Measurements from ENCODE around the gene TSPAN18. TPM values are rescaled to one million over a fixed set of nuclear protein-coding genes. Genes with fewer than 3 reads are reported as not detected.

Gene TSPAN18
- total and polyA plus RNA-seq, 2 of the 8 experiments (the other 6 are each of a cell fraction or from before 2014, with no cell fraction given): 5.2 to 10.2 TPM

- no peak overlapping the region for H3K23ac ChIP-seq (ENCODE audit: insufficient read length)
- ChIA-PET CTCF (ENCODE audit: partially characterized antibody) (interaction anchor here (0.6 to 2.0 kb wide), 6 partner anchors 13 to 195 kb away, joined by 3 to 6 read pairs (median 3); no protein-coding TSS in a partner anchor), POLR2A (ENCODE audit: partially characterized antibody) (interaction anchor here (1.1 kb wide), 1 partner anchor 14 kb away, joined by 4 read pairs; no protein-coding TSS in a partner anchor)
- no peak overlapping the region for H2BK5ac ChIP-seq (ENCODE audit: low read depth, low read length)
- H3K9me3 ChIP-seq (ENCODE audit: insufficient read depth in 2 of 2, low read depth in 1 of 2, low read length in 1 of 2): no peaks in the 10 kb centered on the region
- no peaks in the 10 kb centered on the region for H3K36me3 ChIP-seq (ENCODE audit: control insufficient read depth in 2 of 4, insufficient read depth in 4 of 4, low read length in 3 of 4)
- no peaks in the 10 kb centered on the region for H3K23me2 ChIP-seq (ENCODE audit: low read depth, low read length)
- H2AK5ac ChIP-seq (ENCODE audit: low read depth, low read length): no peak overlapping the region
- DNase-seq (ENCODE audit: low read depth in 1 of 2, low spot score in 2 of 2): no peak
- peaks cover 7 to 10% (median 8%) of the 10 kb centered on the region in 4 experiments for H3K4me1 ChIP-seq (replicated peaks in 1 of 4; ENCODE audit: control insufficient read depth in 3 of 4, insufficient read depth in 4 of 4, low read length in 3 of 4)
- H2BK120ac ChIP-seq (replicated peaks; ENCODE audit: low read depth, low read length): no peak overlapping the region
- 93% methylated on average over 6 of the region's 6 CpGs; no CpG with 5 or more reads in 1 of the 2 experiments for WGBS, 2 experiments (ENCODE audit: extremely low coverage in 1 of 2, insufficient coverage in 1 of 2, insufficient read length in 1 of 2, insufficient replicate concordance in 2 of 2, low coverage in 1 of 2, low lambda C conversion rate in 2 of 2, missing lambda C conversion rate in 1 of 2)
- no peak overlapping the region for H3K56ac ChIP-seq (replicated peaks; ENCODE audit: insufficient read length, low read depth, low read length)
- H3K9ac ChIP-seq (replicated peaks in 1 of 4; ENCODE audit: extremely low read depth in 1 of 4, low read depth in 3 of 4, low read length in 3 of 4): no peak overlapping the region
- H3K79me1 ChIP-seq (ENCODE audit: low read depth, low read length): no peaks in the 10 kb centered on the region
- H2BK20ac ChIP-seq (ENCODE audit: low read length): no peak overlapping the region
- TF ChIP-seq KDM4A (IDR thresholded peaks at IDR 0.05; ENCODE audit: low read depth, low read length, severe bottlenecking): no peak
- TF ChIP-seq TAF1 (IDR thresholded peaks at IDR 0.05; ENCODE audit: low read depth, low read length): no peak
- no peak for TF ChIP-seq SIX5 (IDR thresholded peaks at IDR 0.05; ENCODE audit: low read depth, low read length)
- TF ChIP-seq NANOG (IDR thresholded peaks at IDR 0.05; ENCODE audit: insufficient read depth, low read depth, low read length, poor library complexity, severe bottlenecking): no peak
- TF ChIP-seq ZNF274 (IDR thresholded peaks at IDR 0.05; ENCODE audit: borderline replicate concordance, extremely low read depth, low read length): no peak
- TF ChIP-seq NRF1 (IDR thresholded peaks at IDR 0.05; ENCODE audit: low read depth, low read length): no peak
- H3K4me3 ChIP-seq (ENCODE audit: extremely low read depth in 1 of 4, insufficient read depth in 2 of 4, low read depth in 3 of 4, low read length in 4 of 4): no peak overlapping the region
- no peaks in the 10 kb centered on the region for H3K79me2 ChIP-seq (ENCODE audit: control insufficient read depth in 1 of 2, insufficient read depth in 2 of 2, low read length in 2 of 2)
- H3K14ac ChIP-seq (ENCODE audit: insufficient read length): no peak overlapping the region
- H2BK15ac ChIP-seq (ENCODE audit: low read length): no peak overlapping the region
- 0 out of 7 replicates have a peak, but pooled peaks cover 0 to 6% (median 0%) of the 10 kb centered on the region in 4 experiments for H3K27me3 ChIP-seq (replicated peaks in 1 of 4; ENCODE audit: control insufficient read depth in 3 of 4, extremely low read depth in 1 of 4, insufficient read depth in 3 of 4, low read length in 3 of 4)
- no peak overlapping the region for H3K27ac ChIP-seq (ENCODE audit: low read depth, low read length)
- H2AFZ ChIP-seq (ENCODE audit: low read length): no peak overlapping the region
- FAIRE-seq: no peak
- H4K20me1 ChIP-seq (replicated peaks in 1 of 2; ENCODE audit: control insufficient read depth in 1 of 2, insufficient read depth in 2 of 2, low read length in 2 of 2): no peaks in the 10 kb centered on the region
- no peak overlapping the region for H2BK12ac ChIP-seq (ENCODE audit: low read depth, low read length)
- no peak overlapping the region for H4K91ac ChIP-seq (replicated peaks; ENCODE audit: insufficient read length, low read length)
- H3K18ac ChIP-seq (ENCODE audit: extremely low read depth, low read length): no peak overlapping the region
- H4K8ac ChIP-seq (ENCODE audit: extremely low read depth, insufficient read depth, low read length): no peak overlapping the region; the same call in 1 of the 2 replicates
- no peak overlapping the region for H3K4ac ChIP-seq (replicated peaks; ENCODE audit: insufficient read length, low read depth, low read length)
- H3K4me2 ChIP-seq (ENCODE audit: insufficient read depth in 1 of 2, low read depth in 2 of 2, low read length in 2 of 2): no peak overlapping the region
- H4K5ac ChIP-seq (ENCODE audit: insufficient read length, low read depth, low read length): no peak overlapping the region
Observed at GRCh38 chr11:44716256-44716655, 10.5 kb upstream of the TSPAN18 start.
